Activated naive CD8-positive, alpha-beta T cell treated with anti-CD3 and anti-CD28 coated beads, Interleukin-2, amount 50 U/mL, for 24 hours (primary cell): Measurements from ENCODE around the gene CAND1.

ENCODE experiments used
- ATAC-seq: fragments of 150-1000 bp; cut with Tn5 transposase; one replicate; pipeline ENCODE4 v1.10.0; 2021
- DNase-seq: peaks from one replicate; pipeline ENCODE4 v3.0.0; 2021
- H3K27ac Mint-ChIP-seq: one replicate; pipeline ENCODE4 v1.8.0; 2021; ENCODE audit warnings: mild to moderate bottlenecking, mixed read lengths
- H3K27me3 Mint-ChIP-seq: one replicate; pipeline ENCODE4 v1.8.0; 2021; ENCODE audit warnings: mixed read lengths
- H3K36me3 Mint-ChIP-seq: one replicate; pipeline ENCODE4 v1.8.0; 2021; ENCODE audit warnings: low read depth, mixed read lengths
- H3K4me1 Mint-ChIP-seq: one replicate; pipeline ENCODE4 v1.8.0; 2021; ENCODE audit warnings: mixed read lengths
- H3K4me3 Mint-ChIP-seq: one replicate; pipeline ENCODE4 v1.8.0; 2021; ENCODE audit warnings: mild to moderate bottlenecking, moderate library complexity, mixed read lengths
- H3K9me3 Mint-ChIP-seq: one replicate; pipeline ENCODE4 v1.8.0; 2021; ENCODE audit warnings: mixed read lengths

The CAND1 gene

DNA sequence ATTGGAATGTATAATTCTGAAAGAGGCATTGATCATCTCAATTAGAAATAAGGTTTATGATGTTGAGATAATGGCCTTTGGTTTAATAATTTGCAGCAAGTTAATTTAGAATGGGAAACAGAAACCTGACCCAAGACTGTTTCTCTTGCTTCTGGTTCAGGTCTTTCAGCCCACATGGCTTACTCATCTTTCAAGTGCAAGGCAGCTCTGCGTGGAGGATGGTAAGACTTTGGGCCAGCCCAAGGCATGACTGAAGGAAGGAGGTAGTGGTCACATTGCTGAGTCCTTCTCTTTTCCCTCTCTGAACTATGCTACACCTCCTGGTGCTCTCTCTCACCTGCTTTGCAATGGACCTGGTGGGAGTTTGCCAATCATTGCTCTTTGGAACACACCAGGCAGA is 98.7 kb downstream of the CAND1 start:
- H3K27me3 Mint-ChIP-seq, result no peaks in the 10 kb centered on the region
- DNase-seq (no peak), ATAC-seq (no peak)
- H3K9me3 Mint-ChIP-seq, result peaks cover 14% of the 10 kb centered on the region
- H3K4me1 Mint-ChIP-seq, result no peaks in the 10 kb centered on the region
- H3K27ac Mint-ChIP-seq, result no peak overlapping the region
- H3K36me3 Mint-ChIP-seq, result peaks cover 2% of the 10 kb centered on the region
- no peak overlapping the region for H3K4me3 Mint-ChIP-seq
